ENCODE measurements around the gene SLC37A3.
A peak's percentile ranks its signal among the peaks of the same experiment; 100 is the strongest.
"Not testable (repeated sequence)": the region's sequence is repeated elsewhere in the genome, so short reads cannot be mapped to it uniquely, and the experiment has no call there.

The SLC37A3 gene

GRCh38 chr7:140416560-140416959 lies 18.2 kb upstream of the SLC37A3 start:
- Mint-ChIP-seq H3K4me1 (ENCODE audit: low read depth) (peaks cover 9% of the 10 kb centered on the region), H3K4me3 (no peak overlapping the region), H3K9me3 (ENCODE audit: low read depth) (no peaks in the 10 kb centered on the region), H3K27ac (no peak overlapping the region), H3K36me3 (peaks cover 14% of the 10 kb centered on the region), H3K27me3 (no peaks in the 10 kb centered on the region)

DNA sequence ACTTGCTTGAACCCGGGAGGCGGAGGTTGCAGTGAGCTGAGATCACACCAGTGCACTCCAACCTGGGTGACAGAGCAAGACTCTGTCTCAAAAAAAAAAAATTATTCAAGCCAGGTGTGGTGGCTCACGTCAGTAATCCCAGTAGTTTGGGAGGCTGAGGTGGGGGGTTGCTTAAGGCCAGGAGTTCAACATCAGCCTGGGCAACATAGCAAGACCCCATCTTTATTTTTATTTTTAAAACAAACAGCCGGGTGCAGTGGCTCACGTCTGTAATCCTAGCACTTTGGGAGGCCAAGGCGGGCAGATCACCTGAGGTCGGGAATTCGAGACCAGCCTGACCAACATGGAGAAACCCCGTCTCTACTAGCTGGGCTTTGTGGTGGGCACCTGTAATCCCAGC lies 17.5 kb upstream of the SLC37A3 start:
- peaks cover 14% of the 10 kb centered on the region for H3K36me3 Mint-ChIP-seq
- not testable (repeated sequence) for H3K27ac Mint-ChIP-seq; H3K27me3 Mint-ChIP-seq; H3K4me3 Mint-ChIP-seq; H3K9me3 Mint-ChIP-seq (ENCODE audit: low read depth); H3K4me1 Mint-ChIP-seq (ENCODE audit: low read depth)

DNA sequence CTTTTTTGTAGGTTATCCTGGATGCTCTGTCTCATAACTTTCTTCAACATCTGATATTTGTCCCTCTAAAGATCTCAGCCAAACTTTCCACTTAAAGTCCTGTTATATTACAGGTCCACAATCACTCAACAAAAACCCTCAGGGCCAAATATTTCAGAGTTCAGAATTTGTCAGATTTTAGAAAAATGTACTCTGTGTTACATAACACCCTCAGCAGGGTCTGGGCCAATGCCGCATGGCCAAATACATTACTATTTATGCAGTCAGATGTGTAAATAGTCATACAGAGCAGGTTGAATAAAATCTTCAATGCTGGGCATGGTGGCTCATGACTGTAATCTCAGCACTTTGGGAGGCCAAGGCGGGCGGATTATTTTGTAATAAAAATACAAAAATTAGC lies 17.0 kb upstream of the SLC37A3 start:
- H3K27me3 Mint-ChIP-seq = no peaks in the 10 kb centered on the region
- H3K9me3 Mint-ChIP-seq (ENCODE audit: low read depth) = no peaks in the 10 kb centered on the region
- H3K4me3 Mint-ChIP-seq = no peak overlapping the region

DNA sequence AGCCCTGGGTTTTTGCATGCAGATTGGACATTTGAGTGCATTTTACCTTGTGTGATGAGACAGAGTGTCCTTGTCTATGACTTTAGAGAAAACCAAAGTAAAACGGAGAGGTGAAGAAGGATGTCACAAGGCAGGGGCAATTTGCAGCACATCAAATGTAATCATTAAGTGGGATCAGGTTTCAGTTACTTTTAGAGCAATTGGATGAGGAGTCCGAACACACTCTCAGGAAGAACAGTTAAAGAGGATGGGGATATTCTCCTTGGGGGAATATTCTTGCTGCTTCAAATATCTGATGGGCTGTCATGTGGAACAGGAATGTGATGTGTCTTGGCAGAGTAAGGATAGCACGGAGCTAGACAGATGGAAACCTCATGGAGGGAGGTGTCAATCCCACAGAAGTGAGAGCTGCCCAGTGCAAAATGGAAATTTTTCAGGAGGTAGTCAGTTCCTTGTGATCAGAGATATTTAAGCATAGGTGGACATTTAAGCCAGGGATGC lies 6.3 kb upstream of the SLC37A3 start:
- Mint-ChIP-seq H3K4me3 (peak overlapping the region; percentile 96), H3K36me3 (peaks cover 8% of the 10 kb centered on the region), H3K9me3 (ENCODE audit: low read depth) (no peaks in the 10 kb centered on the region), H3K27me3 (no peaks in the 10 kb centered on the region), H3K4me1 (ENCODE audit: low read depth) (peaks cover 33% of the 10 kb centered on the region), H3K27ac (peak overlapping the region; percentile 97)

More for the DNA sequence above, 17.0 kb upstream of the SLC37A3 start:
- Mint-ChIP-seq H3K4me1 (ENCODE audit: low read depth) (peaks cover 9% of the 10 kb centered on the region), H3K36me3 (peaks cover 14% of the 10 kb centered on the region), H3K27ac (no peak overlapping the region)

DNA sequence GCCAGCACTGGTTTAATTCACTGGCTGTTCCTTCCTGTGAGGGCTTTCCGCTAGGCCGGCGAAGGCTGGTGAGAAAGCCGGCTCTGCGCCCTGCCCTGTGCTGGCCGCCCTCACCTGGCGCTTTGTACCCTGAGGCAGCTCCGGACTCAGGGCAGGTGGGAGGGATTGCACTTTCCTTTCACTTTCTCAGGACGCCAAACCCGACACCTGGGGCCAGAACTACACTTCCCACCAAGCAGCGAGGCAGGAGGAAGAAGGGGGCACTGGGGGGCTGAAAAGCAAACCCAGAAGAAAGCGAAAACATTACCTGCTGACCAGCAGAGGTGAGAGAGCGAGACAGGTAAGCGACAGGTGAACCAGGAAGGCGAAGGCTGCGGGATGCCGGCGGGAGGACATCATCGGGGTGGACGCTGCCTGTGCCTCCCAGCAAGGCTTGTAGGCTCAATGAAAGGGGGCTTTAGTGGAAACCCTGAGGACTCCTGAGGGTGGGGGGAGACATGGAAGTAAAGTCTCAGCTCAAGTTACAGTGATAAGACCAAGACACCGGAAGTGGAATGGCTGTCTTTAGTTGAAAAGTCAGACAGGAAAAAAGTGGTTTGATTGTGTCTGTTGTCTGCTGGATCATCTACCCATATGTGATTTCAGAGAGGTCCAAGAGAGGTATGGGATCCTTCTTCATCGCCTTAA lies 5.7 kb upstream of the SLC37A3 start, which contains the start of gene RAB19:
Gene RAB19, plus strand, starts transcription at position 181 of the 687 bp plus-strand sequence. CDS start 3,589 bp downstream, outside the sequence.
- H3K9me3 Mint-ChIP-seq (ENCODE audit: low read depth) = no peaks in the 10 kb centered on the region
- H3K36me3 Mint-ChIP-seq = peaks cover 8% of the 10 kb centered on the region
- H3K4me1 Mint-ChIP-seq (ENCODE audit: low read depth) = peaks cover 33% of the 10 kb centered on the region
- no peaks in the 10 kb centered on the region for H3K27me3 Mint-ChIP-seq
- peak within 1 kb of the TSS; percentile 96 for H3K4me3 Mint-ChIP-seq
- peak within 1 kb of the TSS; percentile 97 for H3K27ac Mint-ChIP-seq

DNA sequence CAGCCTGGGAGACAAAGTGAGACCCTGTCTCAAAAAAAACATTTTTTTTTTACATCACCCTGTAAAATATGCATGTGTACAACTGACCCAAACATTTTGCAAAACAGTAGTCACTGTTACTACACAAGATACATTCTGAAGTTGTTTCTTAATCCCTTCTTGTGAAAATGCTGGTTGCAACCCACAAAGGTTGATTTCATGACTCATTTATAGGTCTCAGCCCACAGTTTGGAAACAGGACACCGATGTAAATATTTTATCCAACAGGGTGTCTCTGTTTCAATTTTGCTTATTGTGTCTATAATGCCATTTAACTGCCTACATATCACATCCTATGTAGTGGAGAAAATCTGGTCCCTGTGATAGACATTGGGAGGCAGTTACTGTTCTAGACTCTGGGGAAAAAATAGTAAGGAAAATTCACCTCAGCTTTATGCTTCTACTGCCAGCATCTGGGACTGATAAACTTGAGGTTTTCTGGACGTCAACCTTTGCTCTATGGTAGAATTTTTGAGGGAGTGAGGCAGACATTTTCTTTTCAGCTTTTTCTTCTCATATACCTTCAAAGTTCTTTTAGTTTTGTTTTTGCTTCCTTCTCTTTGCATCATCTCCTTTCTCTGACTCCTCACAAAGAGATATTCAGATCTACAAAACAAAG lies 4.0 kb upstream of the SLC37A3 start:
- peak overlapping the region; percentile 63 for H3K4me3 Mint-ChIP-seq
- H3K36me3 Mint-ChIP-seq = peaks cover 6% of the 10 kb centered on the region
- H3K27ac Mint-ChIP-seq = peak overlapping the region; percentile 85
- peaks cover 39% of the 10 kb centered on the region for H3K4me1 Mint-ChIP-seq (ENCODE audit: low read depth)
- no peaks in the 10 kb centered on the region for H3K27me3 Mint-ChIP-seq
- H3K9me3 Mint-ChIP-seq (ENCODE audit: low read depth) = no peaks in the 10 kb centered on the region

- no peak overlapping the region for H3K27ac Mint-ChIP-seq
- H3K9me3 Mint-ChIP-seq (ENCODE audit: low read depth) = no peaks in the 10 kb centered on the region
- peaks cover 48% of the 10 kb centered on the region for H3K4me1 Mint-ChIP-seq (ENCODE audit: low read depth)
- no peaks in the 10 kb centered on the region for H3K27me3 Mint-ChIP-seq
- H3K4me3 Mint-ChIP-seq = no peak overlapping the region
- H3K36me3 Mint-ChIP-seq = peaks cover 7% of the 10 kb centered on the region
These were observed 2.1 kb upstream of the SLC37A3 start for GRCh38 chr7:140400381-140400780.

GRCh38 chr7:140398821-140399220 lies 491 bp upstream of the SLC37A3 start:
- Mint-ChIP-seq H3K4me1 (ENCODE audit: low read depth) (peaks cover 36% of the 10 kb centered on the region), H3K9me3 (ENCODE audit: low read depth) (no peaks in the 10 kb centered on the region), H3K27ac (peak overlapping the region; percentile 58), H3K4me3 (peak overlapping the region; percentile 94), H3K27me3 (no peaks in the 10 kb centered on the region), H3K36me3 (peaks cover 3% of the 10 kb centered on the region)

DNA sequence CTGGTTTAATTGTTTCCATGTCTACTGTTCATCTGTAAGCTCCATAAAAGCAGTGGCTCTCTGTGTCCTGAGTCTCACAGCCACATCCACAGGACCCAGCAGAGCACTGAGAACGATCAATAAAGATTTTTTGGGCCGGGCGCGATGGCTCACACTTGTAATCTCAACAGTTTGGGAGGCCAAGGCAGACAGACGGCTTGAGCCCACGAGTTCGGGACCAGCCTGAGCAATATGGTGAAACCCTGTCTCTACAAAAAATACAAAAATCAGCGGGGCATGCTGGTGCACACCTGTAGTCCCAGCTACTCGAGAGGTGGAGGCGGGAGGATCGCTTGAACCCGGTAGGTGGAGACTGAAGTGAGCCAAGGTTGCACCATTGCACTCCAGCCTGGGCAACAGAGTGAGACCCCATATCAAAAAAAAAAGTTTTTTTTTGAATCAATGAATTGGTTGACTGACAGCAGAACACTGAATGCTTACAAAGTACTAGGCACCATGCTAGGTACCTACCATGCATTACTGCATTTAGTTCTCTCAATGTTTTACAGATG lies 4.5 kb downstream of the SLC37A3 start:
- no peaks in the 10 kb centered on the region for H3K9me3 Mint-ChIP-seq (ENCODE audit: low read depth)
- peaks cover 3% of the 10 kb centered on the region for H3K36me3 Mint-ChIP-seq
- H3K27me3 Mint-ChIP-seq = no peaks in the 10 kb centered on the region
- H3K27ac Mint-ChIP-seq = no peak overlapping the region
- no peak overlapping the region for H3K4me3 Mint-ChIP-seq
- peaks cover 15% of the 10 kb centered on the region for H3K4me1 Mint-ChIP-seq (ENCODE audit: low read depth)

- H3K9me3 Mint-ChIP-seq (ENCODE audit: low read depth) = no peaks in the 10 kb centered on the region
- no peaks in the 10 kb centered on the region for H3K27me3 Mint-ChIP-seq
- H3K4me1 Mint-ChIP-seq (ENCODE audit: low read depth) = peaks cover 12% of the 10 kb centered on the region
These were observed 6.7 kb downstream of the SLC37A3 start for GRCh38 chr7:140391634-140392033.

DNA sequence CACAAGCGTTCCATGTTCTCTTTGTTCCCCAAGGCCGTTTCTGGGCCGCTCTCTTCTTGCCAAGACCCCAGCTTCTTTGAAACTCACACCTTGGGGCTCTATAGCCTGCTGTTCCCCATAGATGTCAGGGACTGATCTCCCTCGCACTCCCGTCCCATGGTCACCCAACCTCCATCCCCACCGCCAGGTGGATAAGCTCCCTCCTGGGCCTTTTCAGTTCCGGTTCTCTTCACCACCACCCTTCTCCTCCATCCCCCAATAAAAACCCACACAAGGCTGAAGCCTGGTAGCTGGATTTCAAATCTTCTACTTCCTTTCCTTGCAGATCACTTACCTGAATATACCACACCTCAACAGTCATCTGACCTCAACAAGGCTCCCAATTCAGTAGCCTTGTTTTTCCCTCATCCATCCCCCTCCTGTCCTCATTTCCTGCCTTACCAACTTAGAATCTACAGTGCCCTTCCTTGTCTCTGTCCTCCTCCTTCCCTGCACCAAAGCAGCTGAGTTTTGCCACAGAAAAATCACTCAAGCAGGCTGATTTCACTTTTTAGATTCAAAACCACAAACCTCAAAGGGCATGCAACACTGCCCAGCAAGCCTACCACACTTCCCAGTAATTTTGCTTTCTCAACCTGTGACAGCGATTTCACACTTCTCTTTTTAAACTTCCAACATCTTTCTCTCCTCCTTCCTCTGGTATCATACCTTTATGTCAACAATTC lies 7.7 kb downstream of the SLC37A3 start:
- no peaks in the 10 kb centered on the region for H3K27me3 Mint-ChIP-seq
- no peaks in the 10 kb centered on the region for H3K9me3 Mint-ChIP-seq (ENCODE audit: low read depth)
- no peaks in the 10 kb centered on the region for H3K36me3 Mint-ChIP-seq
- no peak overlapping the region for H3K27ac Mint-ChIP-seq
- no peak overlapping the region for H3K4me3 Mint-ChIP-seq
- peaks cover 4% of the 10 kb centered on the region for H3K4me1 Mint-ChIP-seq (ENCODE audit: low read depth)

More at GRCh38 chr7:140391634-140392033, 6.7 kb downstream of the SLC37A3 start:
- Mint-ChIP-seq H3K4me3 (no peak overlapping the region), H3K36me3 (peaks cover 3% of the 10 kb centered on the region), H3K27ac (no peak overlapping the region)

DNA sequence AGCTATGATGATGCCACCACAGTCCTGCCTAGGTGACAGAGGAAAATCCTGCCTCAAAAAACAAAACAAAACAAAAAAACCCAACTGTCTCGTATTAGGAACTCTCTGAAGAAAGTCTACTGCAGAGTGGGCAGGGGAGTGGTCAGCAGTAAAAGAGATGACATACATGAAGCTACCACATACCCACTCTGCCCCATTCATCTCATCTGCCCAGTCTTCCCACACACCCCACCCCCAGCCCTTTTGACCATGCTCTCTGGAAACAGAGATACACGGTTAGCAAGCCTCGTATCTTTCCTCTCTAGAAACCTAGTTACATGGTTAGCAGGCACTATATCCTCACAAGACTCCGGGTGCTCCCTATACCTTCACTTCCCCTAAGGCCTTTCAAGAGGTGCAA lies 8.3 kb downstream of the SLC37A3 start:
- Mint-ChIP-seq H3K4me3 (no peak overlapping the region), H3K27ac (no peak overlapping the region), H3K27me3 (no peaks in the 10 kb centered on the region), H3K9me3 (ENCODE audit: low read depth) (no peaks in the 10 kb centered on the region), H3K4me1 (ENCODE audit: low read depth) (peaks cover 9% of the 10 kb centered on the region), H3K36me3 (no peaks in the 10 kb centered on the region)

GRCh38 chr7:140389445-140389844 lies 8.9 kb downstream of the SLC37A3 start:
- Mint-ChIP-seq H3K36me3 (no peaks in the 10 kb centered on the region), H3K27me3 (no peaks in the 10 kb centered on the region), H3K27ac (peak overlapping the region; percentile 55), H3K9me3 (ENCODE audit: low read depth) (no peaks in the 10 kb centered on the region), H3K4me1 (ENCODE audit: low read depth) (peaks cover 14% of the 10 kb centered on the region), H3K4me3 (peak overlapping the region; percentile 6)

GRCh38 chr7:140384894-140385545 lies 13.3 kb downstream of the SLC37A3 start:
- no peaks in the 10 kb centered on the region for H3K9me3 Mint-ChIP-seq (ENCODE audit: low read depth)
- H3K4me1 Mint-ChIP-seq (ENCODE audit: low read depth) = peaks cover 20% of the 10 kb centered on the region
- H3K27ac Mint-ChIP-seq = peak overlapping the region; percentile 72
- no peaks in the 10 kb centered on the region for H3K36me3 Mint-ChIP-seq
- H3K27me3 Mint-ChIP-seq = no peaks in the 10 kb centered on the region
- H3K4me3 Mint-ChIP-seq = no peak overlapping the region
